Thoracic aorta (tissue), 2 donors: ENCODE results near the gene ZRANB3. TPM values are rescaled to one million over a fixed set of nuclear protein-coding genes. Genes with fewer than 3 reads are reported as not detected.

Experiments
- ATAC-seq: fragments of 150-250 bp; one replicate; pipeline ENCODE4 v1.8.0; 2017; ENCODE audit warnings: low read depth; ENCODE audit not compliant: insufficient number of reproducible peaks, low FRiP score
- DNase-seq: peaks from one replicate; pipeline ENCODE4 v3.0.0-alpha.2; 2020; ENCODE audit warnings: low spot score
- H3K27ac ChIP-seq, 2 donors: fragments of 200-600 bp; sonication (generic); 1 replicate in 1 of 2; 2 replicates in 1 of 2; pipeline ENCODE4 v1.5.1; 2016; ENCODE audit warnings: mild to moderate bottlenecking in 2 of 2, moderate library complexity in 2 of 2
- H3K27me3 ChIP-seq: fragments of 200-600 bp; sonication (generic); replicated peaks from 2 replicates; pipeline ENCODE4 v1.6.0; 2016; ENCODE audit warnings: mild to moderate bottlenecking; ENCODE audit not compliant: insufficient read depth
- H3K36me3 ChIP-seq: fragments of 200-600 bp; sonication (generic); one replicate; pipeline ENCODE4 v1.5.1; 2016
- H3K4me1 ChIP-seq, 2 donors: fragments of 200-600 bp; sonication (generic); 1 replicate in 1 of 2; 2 replicates in 1 of 2; pipeline versions ENCODE4 v1.5.1 to v1.6.0; 2016; ENCODE audit warnings: low read depth in 2 of 2, mild to moderate bottlenecking in 1 of 2; ENCODE audit not compliant: control insufficient read depth in 1 of 2
- H3K4me3 ChIP-seq: fragments of 200-600 bp; sonication (generic); 2 replicates; pipeline ENCODE4 v1.5.1; 2016; ENCODE audit warnings: mild to moderate bottlenecking
- H3K9me3 ChIP-seq: fragments of 200-600 bp; sonication (generic); 2 replicates; pipeline ENCODE4 v1.5.1; 2016
- total RNA-seq, 2 donors: library from RNA; depleted of rRNA; stranded (reverse); fragments of >200 nt; gene quantifications; one replicate each; pipeline versions ENCODE4 v1.1.0 to v1.2.3, GENCODE V29; 2016
- TF ChIP-seq, protein P1 (sequence below): fragments of 200-600 bp; sonication (generic); IDR thresholded peaks from one replicate; pipeline ENCODE4 v1.5.1; 2019; ENCODE audit warnings: antibody characterized with exemption

The ZRANB3 gene
- total RNA-seq, 2 donors from 2014 or later, result 3.2 to 4.2 TPM

DNA sequence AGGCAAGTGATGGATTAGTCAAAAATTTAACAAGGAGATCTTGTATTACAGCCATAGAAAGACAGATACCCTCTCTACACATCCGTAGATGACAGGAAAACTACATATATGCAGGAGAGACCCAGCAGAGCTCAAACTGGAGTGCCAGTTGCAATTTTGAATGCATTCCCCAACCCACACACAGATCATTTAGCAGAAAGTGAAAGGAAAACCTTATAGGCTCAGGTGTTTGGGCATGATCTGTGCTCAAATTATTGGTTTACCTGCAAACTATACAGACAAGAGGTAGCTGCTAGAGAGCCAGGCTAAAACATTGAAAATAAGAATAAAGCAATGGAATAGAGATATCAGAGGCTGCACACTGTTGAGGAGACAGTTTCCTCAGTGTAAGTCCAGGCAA, 427.2 kb downstream of the ZRANB3 start:
- TF ChIP-seq, protein P1, sequence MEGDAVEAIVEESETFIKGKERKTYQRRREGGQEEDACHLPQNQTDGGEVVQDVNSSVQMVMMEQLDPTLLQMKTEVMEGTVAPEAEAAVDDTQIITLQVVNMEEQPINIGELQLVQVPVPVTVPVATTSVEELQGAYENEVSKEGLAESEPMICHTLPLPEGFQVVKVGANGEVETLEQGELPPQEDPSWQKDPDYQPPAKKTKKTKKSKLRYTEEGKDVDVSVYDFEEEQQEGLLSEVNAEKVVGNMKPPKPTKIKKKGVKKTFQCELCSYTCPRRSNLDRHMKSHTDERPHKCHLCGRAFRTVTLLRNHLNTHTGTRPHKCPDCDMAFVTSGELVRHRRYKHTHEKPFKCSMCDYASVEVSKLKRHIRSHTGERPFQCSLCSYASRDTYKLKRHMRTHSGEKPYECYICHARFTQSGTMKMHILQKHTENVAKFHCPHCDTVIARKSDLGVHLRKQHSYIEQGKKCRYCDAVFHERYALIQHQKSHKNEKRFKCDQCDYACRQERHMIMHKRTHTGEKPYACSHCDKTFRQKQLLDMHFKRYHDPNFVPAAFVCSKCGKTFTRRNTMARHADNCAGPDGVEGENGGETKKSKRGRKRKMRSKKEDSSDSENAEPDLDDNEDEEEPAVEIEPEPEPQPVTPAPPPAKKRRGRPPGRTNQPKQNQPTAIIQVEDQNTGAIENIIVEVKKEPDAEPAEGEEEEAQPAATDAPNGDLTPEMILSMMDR, result no peak
- Histone ChIP-seq H3K4me1 (no peaks in the 10 kb centered on the region), H3K27me3 (no peaks in the 10 kb centered on the region), H3K27ac (no peak overlapping the region), H3K36me3 (peaks cover 6% of the 10 kb centered on the region), H3K9me3 (no peaks in the 10 kb centered on the region), H3K4me3 (no peak overlapping the region)
- ATAC-seq (no peak), DNase-seq (no peak)

DNA sequence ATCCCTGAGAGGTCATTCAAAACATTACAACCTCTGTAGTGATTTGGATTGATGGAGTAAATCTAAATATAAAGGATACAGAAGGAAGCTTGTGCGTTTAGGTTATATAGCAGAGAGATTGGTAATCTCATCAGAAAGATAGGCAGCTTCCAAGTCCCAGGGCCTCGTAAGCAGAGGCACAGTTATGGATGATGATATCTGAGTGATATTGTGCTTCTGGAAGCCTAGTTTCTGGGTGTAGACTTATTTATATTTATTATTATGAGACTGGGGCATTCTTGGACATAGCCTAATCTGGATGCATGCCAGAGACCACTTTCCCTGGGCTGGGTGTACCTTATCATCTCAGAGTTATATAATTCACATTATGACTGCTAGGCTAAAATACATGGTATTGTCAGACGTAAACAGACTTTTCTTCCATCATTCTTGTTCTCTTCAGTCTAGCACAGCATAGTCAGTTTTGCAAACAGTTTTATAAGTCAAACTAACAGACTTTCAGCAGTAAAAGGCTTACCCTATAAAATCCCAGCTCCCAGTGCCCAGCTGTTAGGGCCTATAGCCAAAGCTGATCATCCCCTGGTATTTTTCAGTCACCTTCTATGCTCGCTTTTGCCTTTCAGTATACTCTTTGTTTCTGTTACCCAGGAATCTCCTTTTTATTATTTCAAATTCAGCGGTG, 431.1 kb downstream of the ZRANB3 start:
- no peaks in the 10 kb centered on the region for H3K9me3 ChIP-seq
- no peak overlapping the region for H3K4me3 ChIP-seq
- TF ChIP-seq, protein P1, result no peak
- no peak overlapping the region for H3K27ac ChIP-seq
- no peaks in the 10 kb centered on the region for H3K4me1 ChIP-seq
- ATAC-seq (no peak), DNase-seq (no peak)
- no peaks in the 10 kb centered on the region for H3K27me3 ChIP-seq
- H3K36me3 ChIP-seq, result no peaks in the 10 kb centered on the region

DNA sequence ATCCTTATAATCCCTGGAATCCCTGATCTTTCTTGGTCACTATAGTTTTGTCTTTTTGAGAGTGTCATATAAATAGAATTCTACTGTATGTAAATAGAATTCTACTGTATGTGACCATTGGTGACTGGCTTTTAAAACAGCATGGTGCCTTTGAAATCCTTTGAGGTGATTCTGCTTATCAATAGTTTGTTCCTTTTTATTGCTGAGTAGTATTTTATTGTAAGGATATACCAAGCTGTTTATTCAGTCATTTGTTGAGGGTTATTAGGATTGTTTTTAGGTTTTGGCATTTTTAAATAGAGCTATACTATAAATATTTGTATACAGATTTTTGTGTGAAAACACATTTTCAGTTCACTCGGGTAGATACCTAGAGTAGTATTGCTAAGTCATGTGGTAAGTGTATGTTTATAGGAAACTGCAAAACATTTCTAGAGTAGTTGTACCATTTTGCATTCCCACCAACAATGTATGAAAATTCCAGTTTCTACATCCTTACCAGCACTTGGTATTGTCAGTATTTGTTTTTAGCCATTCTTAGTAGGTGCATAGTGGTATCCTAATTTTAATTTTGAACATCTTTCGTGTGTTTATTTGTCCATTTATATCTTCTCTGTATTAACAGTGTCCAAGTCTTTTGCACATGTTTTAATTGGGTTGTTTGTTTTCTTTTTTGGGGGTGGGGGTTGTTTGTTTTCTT, 433.3 kb downstream of the ZRANB3 start:
- Histone ChIP-seq H3K4me3 (no peak overlapping the region), H3K9me3 (no peaks in the 10 kb centered on the region), H3K27me3 (no peaks in the 10 kb centered on the region), H3K27ac (no peak overlapping the region), H3K4me1 (peaks cover 0 to 3% of the 10 kb centered on the region in 2 donors), H3K36me3 (peaks cover 9% of the 10 kb centered on the region)
- no peak for ATAC-seq
- no peak for DNase-seq
- TF ChIP-seq, protein P1, result no peak

DNA sequence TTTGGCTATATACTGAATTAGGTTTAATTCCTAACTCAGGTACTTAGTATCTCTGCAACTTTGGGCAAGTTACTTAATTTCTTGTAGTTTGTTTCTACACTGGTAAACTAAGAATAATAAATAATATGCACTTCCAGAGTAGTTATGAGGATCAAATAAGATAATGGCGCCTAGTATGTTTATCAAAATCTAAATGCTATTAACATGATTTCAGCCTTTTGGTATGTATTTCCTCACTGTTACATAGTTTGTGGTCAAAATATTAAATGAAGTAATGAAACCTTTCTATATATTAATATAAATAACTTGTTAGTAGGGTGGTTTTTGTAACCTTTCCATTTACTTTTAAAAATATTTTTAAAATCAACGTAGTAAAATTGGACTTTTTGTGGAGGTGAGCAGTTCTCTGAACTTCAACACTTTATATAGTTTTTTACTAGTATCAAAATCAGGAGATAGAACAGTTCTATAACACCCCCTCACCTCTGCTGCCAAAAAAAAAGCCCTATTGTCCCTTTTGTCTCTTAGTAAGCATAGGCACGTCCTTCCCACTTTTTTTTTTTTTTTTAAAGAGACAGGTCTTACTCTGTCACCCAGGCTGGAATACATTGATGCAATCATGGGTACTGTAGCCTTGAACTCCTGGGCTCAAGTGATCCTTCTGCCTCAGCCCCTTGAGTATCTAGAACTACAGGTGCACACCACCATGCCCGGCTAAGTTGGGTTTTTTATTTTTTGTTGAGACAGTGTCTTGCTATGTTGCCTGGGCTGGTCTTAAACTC, 434.2 kb downstream of the ZRANB3 start:
- Histone ChIP-seq H3K4me1 (peaks cover 0 to 3% of the 10 kb centered on the region in 2 donors), H3K4me3 (no peak overlapping the region), H3K36me3 (peaks cover 14% of the 10 kb centered on the region), H3K27ac (no peak overlapping the region), H3K9me3 (no peaks in the 10 kb centered on the region), H3K27me3 (no peaks in the 10 kb centered on the region)
- DNase-seq, result no peak
- ATAC-seq, result no peak
- TF ChIP-seq, protein P1, result no peak

DNA sequence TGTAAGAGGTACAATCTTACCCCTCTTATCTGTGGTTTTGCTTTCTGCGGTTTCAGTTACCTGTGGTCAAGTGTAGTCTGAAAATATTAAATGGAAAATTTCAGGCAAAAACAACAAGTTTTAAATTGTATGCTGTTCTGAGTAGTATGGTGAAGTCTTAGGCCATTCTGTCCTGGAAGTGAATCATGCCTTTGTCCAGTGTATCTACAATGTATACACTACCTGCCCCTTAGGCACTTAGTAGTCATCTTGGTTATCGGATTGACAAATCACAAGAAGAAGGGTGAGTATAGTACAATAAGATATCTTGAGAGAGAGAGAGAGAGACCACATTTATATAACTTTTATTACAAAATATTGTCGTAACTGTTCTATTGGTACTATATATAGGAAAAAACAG, 435.4 kb downstream of the ZRANB3 start:
- TF ChIP-seq, protein P1, result no peak
- H3K9me3 ChIP-seq, result no peaks in the 10 kb centered on the region
- peaks cover 14% of the 10 kb centered on the region for H3K36me3 ChIP-seq
- peaks cover 0 to 3% of the 10 kb centered on the region in 2 donors for H3K4me1 ChIP-seq
- no peak for ATAC-seq
- no peaks in the 10 kb centered on the region for H3K27me3 ChIP-seq
- DNase-seq, result no peak
- H3K27ac ChIP-seq, result no peak overlapping the region
- H3K4me3 ChIP-seq, result no peak overlapping the region
